ENCODE measurements around the gene C1QTNF8. TPM values are rescaled to one million over a fixed set of nuclear protein-coding genes. Genes with fewer than 3 reads are reported as not detected.
A peak's percentile ranks its signal among the peaks of the same experiment; 100 is the strongest.

Gene C1QTNF8
- total RNA-seq, 8 experiments from 2014 or later, result 0.08 to 0.28 TPM; not detected in 6

GRCh38 chr16:1133810-1134520 lies 37.9 kb upstream of the C1QTNF8 start:
- Histone ChIP-seq H3K4me1 (replicated peaks in 1 of 2) (peaks cover 15 to 21% of the 10 kb centered on the region in 2 donors), H3K27ac (no peak overlapping the region), H3K4me3 (no peak overlapping the region)
- ATAC-seq (replicated peaks in 6 of 8), result no peak
- in situ Hi-C loops (cut with MboI; ENCODE audit: low pct_unique_long_range_greater_than_20kb in 2 of 9, low sequenced_read_pairs in 9 of 9, unreplicated experiment in 9 of 9), result no loop called here
- WGBS, 10 experiments, result 0 to 67% methylated on average over 1 of the region's 30 CpGs; no CpG with 5 or more reads in 8 of the 10 experiments

GRCh38 chr16:1133271-1133670 lies 37.2 kb upstream of the C1QTNF8 start:
- Histone ChIP-seq H3K27ac (no peak overlapping the region), H3K4me3 (no peak overlapping the region), H3K4me1 (replicated peaks in 1 of 2) (peaks cover 15 to 21% of the 10 kb centered on the region in 2 donors)
- in situ Hi-C loops (cut with MboI; ENCODE audit: low pct_unique_long_range_greater_than_20kb in 2 of 9, low sequenced_read_pairs in 9 of 9, unreplicated experiment in 9 of 9), result no loop called here
- whole genome bisulfite sequencing, 10 experiments, result 100% methylated on average over 1 of the region's 18 CpGs; no CpG with 5 or more reads in 9 of the 10 experiments
- no peak for ATAC-seq (replicated peaks in 6 of 8)

- Histone ChIP-seq H3K4me1 (replicated peaks in 1 of 2) (peaks cover 15 to 21% of the 10 kb centered on the region in 2 donors), H3K4me3 (no peak overlapping the region), H3K27ac (no peak overlapping the region)
- ATAC-seq (replicated peaks in 6 of 8), result peak in 4 of 8 experiments; percentile 38 to 45 (median 42)
- no CpG with 5 or more reads among the region's 15 CpGs for WGBS, 10 experiments
- in situ Hi-C loops (cut with MboI; ENCODE audit: low pct_unique_long_range_greater_than_20kb in 2 of 9, low sequenced_read_pairs in 9 of 9, unreplicated experiment in 9 of 9), result no loop called here
Measured at GRCh38 chr16:1132431-1132830, 36.4 kb upstream of the C1QTNF8 start.

GRCh38 chr16:1131378-1131994 lies 35.4 kb upstream of the C1QTNF8 start:
- in situ Hi-C loops (cut with MboI; ENCODE audit: low pct_unique_long_range_greater_than_20kb in 2 of 9, low sequenced_read_pairs in 9 of 9, unreplicated experiment in 9 of 9), result no loop called here
- H3K4me3 ChIP-seq, result no peak overlapping the region

GRCh38 chr16:1130382-1130781 lies 34.3 kb upstream of the C1QTNF8 start:
- no peak overlapping the region for H3K27ac ChIP-seq
- peaks cover 30 to 34% of the 10 kb centered on the region in 2 donors for H3K4me1 ChIP-seq (replicated peaks in 1 of 2)
- WGBS, 10 experiments, result 38 to 100% methylated on average over 1 to 3 of the region's 8 CpGs; no CpG with 5 or more reads in 8 of the 10 experiments
- no peak for ATAC-seq (replicated peaks in 6 of 8)
- in situ Hi-C loops (cut with MboI; ENCODE audit: low pct_unique_long_range_greater_than_20kb in 2 of 9, low sequenced_read_pairs in 9 of 9, unreplicated experiment in 9 of 9), result no loop called here
- H3K4me3 ChIP-seq, result no peak overlapping the region

More at GRCh38 chr16:1131378-1131994, 35.4 kb upstream of the C1QTNF8 start:
- Histone ChIP-seq H3K4me1 (replicated peaks in 1 of 2) (peaks cover 25 to 30% of the 10 kb centered on the region in 2 donors), H3K27ac (no peak overlapping the region)
- no peak for ATAC-seq (replicated peaks in 6 of 8)
- WGBS, 10 experiments, result 0 to 97% (median 80%) methylated on average over 1 to 6 of the region's 35 CpGs; no CpG with 5 or more reads in 7 of the 10 experiments

- Histone ChIP-seq H3K4me3 (no peak overlapping the region), H3K27ac (no peak overlapping the region), H3K4me1 (replicated peaks in 1 of 2) (peaks cover 40% of the 10 kb centered on the region in 2 donors)
- WGBS, 10 experiments, result 60 to 100% (median 100%) methylated on average over 1 to 5 of the region's 48 CpGs; no CpG with 5 or more reads in 7 of the 10 experiments
- in situ Hi-C loops (cut with MboI; ENCODE audit: low pct_unique_long_range_greater_than_20kb in 2 of 9, low sequenced_read_pairs in 9 of 9, unreplicated experiment in 9 of 9), result no loop called here
- ATAC-seq (replicated peaks in 6 of 8), result no peak
Measured at GRCh38 chr16:1129106-1129960, 33.3 kb upstream of the C1QTNF8 start.

GRCh38 chr16:1127971-1128715 lies 32.1 kb upstream of the C1QTNF8 start:
- no peak overlapping the region for H3K4me3 ChIP-seq
- H3K27ac ChIP-seq, result no peak overlapping the region
- no peak for ATAC-seq (replicated peaks in 6 of 8)
- 80% methylated on average over 1 of the region's 31 CpGs; no CpG with 5 or more reads in 9 of the 10 experiments for WGBS, 10 experiments
- peaks cover 52% of the 10 kb centered on the region in 2 donors for H3K4me1 ChIP-seq (replicated peaks in 1 of 2)
- in situ Hi-C loops (cut with MboI; ENCODE audit: low pct_unique_long_range_greater_than_20kb in 2 of 9, low sequenced_read_pairs in 9 of 9, unreplicated experiment in 9 of 9), result no loop called here

GRCh38 chr16:1127101-1127500 lies 31.1 kb upstream of the C1QTNF8 start:
- in situ Hi-C loops (cut with MboI; ENCODE audit: low pct_unique_long_range_greater_than_20kb in 2 of 9, low sequenced_read_pairs in 9 of 9, unreplicated experiment in 9 of 9), result no loop called here
- peaks cover 46 to 52% of the 10 kb centered on the region in 2 donors for H3K4me1 ChIP-seq (replicated peaks in 1 of 2)
- WGBS, 10 experiments, result no CpG with 5 or more reads among the region's 16 CpGs
- no peak overlapping the region for H3K4me3 ChIP-seq
- H3K27ac ChIP-seq, result peak overlapping the region; percentile 71 to 78
- no peak for ATAC-seq (replicated peaks in 6 of 8)

- in situ Hi-C loops (cut with MboI; ENCODE audit: low pct_unique_long_range_greater_than_20kb in 2 of 9, low sequenced_read_pairs in 9 of 9, unreplicated experiment in 9 of 9), result no loop called here
- ATAC-seq (replicated peaks in 6 of 8), result peak in 2 of 8 experiments; percentile 4 to 20
- no CpG with 5 or more reads among the region's 10 CpGs for WGBS, 10 experiments
Measured at GRCh38 chr16:1126586-1126985, 30.5 kb upstream of the C1QTNF8 start.

GRCh38 chr16:1126044-1126443 lies 30.0 kb upstream of the C1QTNF8 start:
- Histone ChIP-seq H3K27ac (peak overlapping the region; percentile 71 to 78), H3K4me3 (no peak overlapping the region), H3K4me1 (replicated peaks in 1 of 2) (peaks cover 53 to 56% of the 10 kb centered on the region in 2 donors)
- in situ Hi-C loops (cut with MboI; ENCODE audit: low pct_unique_long_range_greater_than_20kb in 2 of 9, low sequenced_read_pairs in 9 of 9, unreplicated experiment in 9 of 9), result no loop called here
- peak in 5 of 8 experiments; percentile 0 to 3 (median 0) for ATAC-seq (replicated peaks in 6 of 8)
- 20 to 71% methylated on average over 6 of the region's 17 CpGs; no CpG with 5 or more reads in 8 of the 10 experiments for WGBS, 10 experiments

More at GRCh38 chr16:1126586-1126985, 30.5 kb upstream of the C1QTNF8 start:
- Histone ChIP-seq H3K4me3 (no peak overlapping the region), H3K27ac (peak overlapping the region; percentile 71 to 78), H3K4me1 (replicated peaks in 1 of 2) (peaks cover 47 to 52% of the 10 kb centered on the region in 2 donors)

GRCh38 chr16:1125471-1125870 lies 29.4 kb upstream of the C1QTNF8 start:
- no peak overlapping the region for H3K4me3 ChIP-seq
- in situ Hi-C loops (cut with MboI; ENCODE audit: low pct_unique_long_range_greater_than_20kb in 2 of 9, low sequenced_read_pairs in 9 of 9, unreplicated experiment in 9 of 9), result no loop called here
- peak overlapping the region; percentile 74 to 78 for H3K27ac ChIP-seq
- 0 to 8% (median 0%) methylated on average over 1 to 9 of the region's 18 CpGs; no CpG with 5 or more reads in 6 of the 10 experiments for WGBS, 10 experiments
- peak; percentile 90 to 99 (median 92) for ATAC-seq (replicated peaks in 6 of 8)
- H3K4me1 ChIP-seq (replicated peaks in 1 of 2), result peaks cover 58 to 62% of the 10 kb centered on the region in 2 donors

GRCh38 chr16:1124795-1125194 lies 28.8 kb upstream of the C1QTNF8 start:
- 80 to 100% methylated on average over 1 of the region's 11 CpGs; no CpG with 5 or more reads in 8 of the 10 experiments for WGBS, 10 experiments
- in situ Hi-C loops (cut with MboI; ENCODE audit: low pct_unique_long_range_greater_than_20kb in 2 of 9, low sequenced_read_pairs in 9 of 9, unreplicated experiment in 9 of 9), result no loop called here
- Histone ChIP-seq H3K27ac (peak overlapping the region; percentile 72 to 74), H3K4me3 (no peak overlapping the region), H3K4me1 (replicated peaks in 1 of 2) (peaks cover 65 to 69% of the 10 kb centered on the region in 2 donors)
- ATAC-seq (replicated peaks in 6 of 8), result no peak

Data from motor neuron (in vitro differentiated cells).